ENCODE data around the gene ABI1.

The ABI1 gene

DNA sequence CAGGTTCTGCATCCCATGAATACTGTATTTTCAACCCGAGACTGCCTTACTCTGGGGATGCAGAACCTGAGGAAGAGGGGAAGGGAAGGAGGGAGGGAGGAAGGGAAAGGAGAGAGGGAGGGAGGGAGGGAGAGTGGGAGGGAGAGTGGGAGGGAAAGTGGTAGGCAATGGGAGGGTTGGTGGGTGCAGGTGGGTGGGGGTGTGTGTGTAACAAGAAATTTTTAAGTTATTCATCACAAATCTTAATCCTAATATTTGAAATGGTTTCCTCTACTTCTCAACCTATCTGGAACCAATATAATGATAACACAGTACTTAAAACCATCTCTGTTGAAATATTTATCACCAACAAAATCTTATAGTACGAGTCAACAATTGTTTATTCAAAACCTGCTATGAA is 95.2 kb downstream of the ABI1 start:
- no peak for DNase-seq (ENCODE audit: low spot score)

DNA sequence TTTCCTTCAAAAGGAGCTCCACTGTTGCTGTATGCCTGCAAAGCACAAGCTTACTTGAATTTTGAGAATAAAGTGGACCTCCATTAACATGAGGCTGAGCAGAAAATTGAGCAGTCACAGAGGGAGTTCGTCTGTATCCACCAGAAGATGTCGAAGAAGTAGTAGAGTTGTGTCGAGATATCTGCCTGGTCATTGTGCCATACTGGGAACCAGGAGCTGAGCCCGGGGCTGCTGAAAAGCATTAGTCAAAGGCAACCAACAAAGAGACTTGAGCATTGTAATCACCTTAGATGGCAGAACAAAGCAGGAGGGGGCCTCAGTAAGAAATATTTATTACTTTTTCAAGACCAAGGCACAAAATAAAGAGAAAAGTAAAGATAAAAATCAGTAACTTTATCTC is 101.8 kb downstream of the ABI1 start:
- no peak for DNase-seq (ENCODE audit: low spot score)

DNA sequence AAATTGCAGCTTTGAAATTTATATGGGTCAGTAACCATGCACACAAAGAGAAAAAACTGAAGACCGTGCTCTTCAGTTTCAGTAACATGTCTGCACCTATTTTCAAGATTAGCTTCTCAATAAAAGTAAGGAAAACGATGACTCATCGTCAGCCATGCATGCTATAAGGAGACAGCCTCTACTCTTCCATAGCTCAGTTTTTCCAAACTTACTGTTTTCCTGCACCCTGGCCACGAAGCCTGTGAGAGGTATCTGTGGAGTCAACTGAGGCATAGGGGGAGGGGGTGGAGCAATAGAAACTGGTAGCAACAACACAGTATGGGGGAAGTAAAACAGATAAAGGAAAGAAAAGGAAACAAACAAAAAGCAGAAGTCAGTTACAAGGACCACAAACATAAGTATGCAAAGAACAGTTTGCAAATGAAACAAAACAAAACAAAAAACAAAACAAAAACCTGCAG is 105.3 kb downstream of the ABI1 start:
- DNase-seq (ENCODE audit: low spot score) = peak; percentile 28

GRCh38 chr10:26746061-26746460 is 114.7 kb downstream of the ABI1 start:
- DNase-seq (ENCODE audit: low spot score) = no peak

DNA sequence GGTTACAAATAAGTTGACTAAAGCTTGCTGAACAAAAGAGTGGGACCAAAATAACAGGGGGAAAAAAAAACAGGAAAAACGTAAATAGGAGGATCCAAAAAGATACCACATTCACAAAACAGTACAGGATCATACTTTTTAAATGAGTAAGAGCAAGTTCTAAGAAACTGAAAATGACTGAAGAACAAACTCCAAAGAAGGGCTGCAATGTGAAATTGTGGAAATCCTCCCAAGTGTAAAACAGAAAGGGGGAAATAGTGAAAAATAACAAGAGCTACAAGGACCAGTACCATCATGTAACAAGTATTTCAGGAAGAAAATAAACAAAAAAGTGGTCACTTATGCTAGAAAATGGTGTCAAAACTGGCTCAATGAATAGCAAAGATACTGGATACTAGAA is 116.9 kb downstream of the ABI1 start:
- DNase-seq (ENCODE audit: low spot score) = no peak

GRCh38 chr10:26743091-26743490 is 117.7 kb downstream of the ABI1 start:
- no peak for DNase-seq (ENCODE audit: low spot score)

GRCh38 chr10:26741368-26741767 is 119.4 kb downstream of the ABI1 start:
- DNase-seq (ENCODE audit: low spot score) = no peak

DNA sequence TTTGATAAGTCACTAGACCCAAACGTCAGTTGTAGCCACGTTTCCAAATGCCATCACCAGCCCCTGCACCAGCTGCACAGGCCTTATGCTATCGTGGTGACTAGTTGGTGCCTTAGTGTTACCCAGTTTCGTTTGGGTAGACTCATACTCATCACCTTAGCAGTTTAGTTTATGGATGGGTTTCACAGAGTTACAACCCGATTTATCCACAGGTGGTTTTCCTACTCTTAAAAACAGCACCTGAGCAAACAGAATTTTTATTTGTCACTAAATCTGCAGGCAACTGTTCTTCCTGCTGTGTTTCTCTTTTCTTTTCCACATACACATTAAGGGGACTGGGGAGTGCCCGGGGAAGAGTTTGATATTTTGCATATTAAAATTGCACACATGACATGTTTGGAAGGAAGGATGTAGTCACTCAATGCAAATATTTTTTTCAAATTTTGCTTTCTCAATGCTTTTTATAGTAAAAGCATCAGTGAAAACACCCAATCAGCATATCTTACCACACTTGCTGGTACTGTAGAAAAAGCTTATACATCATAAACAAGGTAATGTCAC is 121.6 kb downstream of the ABI1 start:
- no peak for DNase-seq (ENCODE audit: low spot score)

DNA sequence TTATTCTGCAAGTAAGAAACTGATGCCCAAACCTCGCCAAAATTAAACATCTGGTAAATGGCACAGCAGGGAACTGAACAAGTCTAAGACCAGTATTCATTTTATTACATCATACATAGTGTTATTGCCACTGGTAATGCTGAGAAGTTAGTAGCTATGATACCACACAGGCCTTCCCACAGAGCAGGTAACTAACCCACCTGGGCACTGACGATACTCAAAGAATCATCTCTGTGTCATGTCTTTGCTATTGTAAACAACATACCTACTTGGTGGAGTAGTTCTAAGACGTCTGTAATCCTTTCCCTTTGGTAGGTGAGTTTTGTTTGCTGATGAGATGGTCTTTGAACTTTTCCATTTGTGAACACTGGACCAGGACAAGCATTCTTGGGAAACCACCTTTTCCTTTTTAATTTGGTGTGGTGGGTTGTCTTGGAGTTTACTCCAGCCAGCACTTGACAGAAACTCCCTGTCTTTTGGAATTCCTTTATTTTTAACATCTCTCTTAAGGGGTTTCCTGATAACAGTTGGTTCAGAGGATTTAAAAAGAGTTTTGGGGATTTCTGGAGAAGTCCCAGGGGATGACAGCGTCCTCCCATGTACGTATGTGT is 122.4 kb downstream of the ABI1 start:
- no peak for DNase-seq (ENCODE audit: low spot score)

DNA sequence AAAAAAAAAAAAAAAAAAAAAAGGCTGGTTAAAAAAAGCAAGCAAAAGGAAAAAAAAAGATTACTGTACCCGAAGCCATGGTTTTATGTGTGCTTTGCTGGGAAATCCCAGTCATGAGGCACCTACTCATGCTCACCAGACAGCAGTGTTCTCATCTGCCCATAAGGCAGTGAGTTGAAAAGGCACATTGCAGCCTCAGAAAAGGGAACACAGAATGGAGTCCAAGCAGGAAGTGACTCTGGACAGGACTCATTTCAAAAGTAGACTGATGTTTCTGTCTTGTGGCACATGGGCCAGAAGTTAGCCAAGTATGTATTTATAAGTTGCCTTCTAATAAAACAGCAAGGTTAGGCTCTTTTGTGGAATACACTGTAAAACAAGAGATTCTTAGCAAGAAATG is 123.0 kb downstream of the ABI1 start:
- DNase-seq (ENCODE audit: low spot score) = no peak

DNA sequence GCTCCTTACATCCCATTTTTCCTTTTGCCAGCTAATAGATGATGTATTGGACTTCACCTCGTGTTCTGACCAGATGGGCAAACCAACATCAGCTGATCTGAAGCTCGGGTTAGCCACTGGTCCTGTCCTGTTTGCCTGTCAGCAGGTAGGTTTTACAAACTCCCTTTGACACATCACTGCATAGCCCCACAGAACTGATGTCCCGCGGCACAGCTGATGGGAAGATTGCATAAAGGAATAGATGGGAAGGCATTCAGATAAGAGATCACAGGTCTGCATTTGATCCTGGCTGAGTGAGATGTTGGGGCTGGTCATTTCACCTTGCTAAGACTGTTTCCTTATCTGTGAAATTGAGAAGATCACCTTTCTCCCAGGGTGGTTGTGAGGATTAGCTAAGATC is 125.3 kb downstream of the ABI1 start:
- no peak for DNase-seq (ENCODE audit: low spot score)

DNA sequence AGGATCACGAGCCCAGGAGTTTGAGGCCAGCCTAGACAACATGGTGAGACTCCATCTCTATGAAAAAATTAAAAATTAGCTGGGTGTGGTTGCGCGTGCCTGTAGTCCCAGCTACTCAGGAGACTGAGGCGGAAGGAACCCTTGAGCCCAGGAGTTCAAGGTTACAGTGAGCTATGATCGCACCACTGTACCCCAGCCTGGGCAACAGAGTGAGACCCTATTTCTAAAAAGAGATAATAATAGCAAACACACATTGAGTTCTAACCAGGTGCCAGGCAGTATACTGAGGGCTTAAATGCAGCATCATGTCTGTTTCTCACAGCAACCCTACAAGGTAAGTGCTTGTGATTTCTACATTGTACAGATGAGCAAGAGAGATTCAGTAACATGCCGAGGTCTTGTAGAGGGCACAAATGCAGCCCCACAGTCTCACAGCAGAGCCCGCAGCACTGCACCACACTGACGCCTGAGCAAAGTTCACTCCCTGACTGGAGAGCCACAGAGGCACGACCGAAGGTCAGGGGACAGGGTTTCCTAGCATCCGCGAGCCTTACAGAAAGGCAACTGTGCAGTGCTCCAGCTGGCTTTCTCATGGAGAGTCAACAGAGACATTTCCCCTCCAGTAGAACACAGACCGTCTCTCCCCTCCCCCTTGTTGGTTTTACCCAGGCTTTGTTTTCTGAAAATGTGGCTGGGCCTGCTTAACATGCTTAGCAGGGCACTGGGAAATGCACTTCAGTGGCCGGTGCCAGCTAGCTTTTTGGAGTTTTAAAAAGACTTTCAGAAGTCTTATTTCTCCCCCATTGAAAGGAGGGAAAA is 126.8 kb downstream of the ABI1 start:
- DNase-seq (ENCODE audit: low spot score) = peak; percentile 59

GRCh38 chr10:26730552-26730951 is 130.2 kb downstream of the ABI1 start:
- DNase-seq (ENCODE audit: low spot score) = no peak

GRCh38 chr10:26729395-26729794 is 131.4 kb downstream of the ABI1 start:
- no peak for DNase-seq (ENCODE audit: low spot score)

DNA sequence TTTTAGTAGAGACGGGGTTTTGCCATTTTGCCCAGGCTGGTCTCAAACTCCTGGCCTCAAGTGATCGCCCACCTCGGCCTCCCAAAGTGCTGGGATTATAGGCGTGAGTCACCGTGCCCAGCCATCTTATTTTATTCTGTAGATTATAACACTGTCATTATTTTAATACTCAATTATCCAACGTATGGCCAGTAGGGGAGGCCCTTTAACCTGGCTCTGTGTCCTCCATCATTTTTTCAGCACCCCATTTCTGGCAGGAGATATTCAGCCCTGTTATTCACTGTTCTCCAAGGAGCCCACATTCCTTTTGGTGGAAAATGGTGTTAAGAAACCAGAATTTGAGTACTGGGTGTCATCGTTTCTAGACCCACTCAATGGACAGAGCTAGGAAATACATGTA is 131.8 kb downstream of the ABI1 start:
- DNase-seq (ENCODE audit: low spot score) = no peak

DNA sequence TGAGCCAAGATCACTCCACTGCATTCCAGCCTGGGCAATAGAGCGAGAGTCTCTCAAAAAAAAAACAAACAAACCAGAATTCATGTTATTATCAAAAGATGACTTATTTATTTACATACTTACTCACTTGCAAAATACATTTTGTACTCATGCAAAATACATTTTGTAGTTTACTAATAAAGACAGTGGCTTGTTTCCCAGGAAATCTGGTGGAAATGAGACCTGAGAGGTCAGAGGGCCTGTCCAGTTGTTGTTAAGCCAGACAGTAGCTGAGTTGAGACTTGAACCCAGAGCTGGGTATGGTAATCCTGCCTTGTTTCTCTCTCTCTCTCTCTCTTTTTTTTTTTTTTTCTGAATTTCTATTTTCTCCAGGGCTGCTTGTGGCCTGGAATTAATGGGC is 133.8 kb downstream of the ABI1 start:
- DNase-seq (ENCODE audit: low spot score) = no peak

DNA sequence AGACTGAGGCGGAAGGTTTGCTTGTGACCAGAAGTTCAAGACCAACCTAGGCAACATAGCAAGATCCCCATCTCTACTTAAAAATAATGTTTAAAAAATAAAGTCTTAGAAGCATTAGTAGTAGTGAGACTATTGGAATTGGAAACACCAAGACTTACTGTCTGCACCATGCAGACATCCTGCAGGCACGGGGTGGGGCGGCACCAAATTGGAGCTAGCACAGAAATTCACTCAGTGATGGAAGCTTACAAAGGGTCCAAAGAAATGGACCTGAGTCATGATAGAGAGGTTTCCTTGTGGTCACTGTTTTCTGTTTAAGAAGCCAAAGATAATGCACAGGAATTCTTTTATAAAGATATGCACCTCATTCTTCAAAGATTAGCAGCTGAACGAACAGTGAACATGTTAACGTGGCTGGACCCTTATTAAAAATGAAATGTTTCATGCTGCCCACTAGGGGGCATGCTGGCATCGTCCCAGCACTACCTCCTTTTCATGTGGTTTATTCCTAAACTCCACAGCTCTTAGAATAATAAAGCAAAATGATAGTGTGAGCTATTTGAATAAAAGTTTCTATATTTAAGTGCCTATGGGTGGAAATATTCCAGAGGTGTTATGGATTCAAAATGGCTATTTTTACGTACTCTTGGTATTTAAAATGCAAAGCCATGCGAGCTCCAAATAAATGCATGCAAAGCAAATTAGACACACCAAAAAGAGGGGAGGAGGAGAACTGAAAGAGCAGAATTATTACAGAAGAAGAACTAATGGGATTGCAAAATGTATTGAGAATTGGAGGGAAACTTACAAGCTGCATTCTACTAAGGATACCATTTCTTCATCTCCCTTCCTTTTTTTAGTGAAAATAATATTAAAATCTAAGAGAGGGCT is 134.7 kb downstream of the ABI1 start:
- peak; percentile 56 for DNase-seq (ENCODE audit: low spot score)

DNA sequence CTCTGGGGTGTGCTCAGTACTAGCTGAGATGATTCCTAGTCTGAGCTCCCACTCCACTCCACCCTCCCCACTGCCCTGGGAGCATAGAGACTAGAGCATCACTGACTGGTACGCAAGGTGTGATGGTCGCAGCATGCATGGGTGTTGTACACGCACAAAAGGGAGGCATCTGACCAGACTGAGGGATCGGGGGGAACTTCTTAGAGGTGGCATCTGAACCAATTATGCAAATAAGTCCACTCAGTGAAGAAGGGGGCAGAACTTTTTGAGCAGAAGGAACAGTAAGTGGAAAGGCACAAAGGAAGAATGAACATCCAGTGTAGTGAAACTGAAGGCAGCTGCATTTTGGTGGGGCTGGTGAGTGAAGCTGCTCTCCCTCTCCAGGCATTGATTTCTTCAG is 137.7 kb downstream of the ABI1 start:
- no peak for DNase-seq (ENCODE audit: low spot score)

DNA sequence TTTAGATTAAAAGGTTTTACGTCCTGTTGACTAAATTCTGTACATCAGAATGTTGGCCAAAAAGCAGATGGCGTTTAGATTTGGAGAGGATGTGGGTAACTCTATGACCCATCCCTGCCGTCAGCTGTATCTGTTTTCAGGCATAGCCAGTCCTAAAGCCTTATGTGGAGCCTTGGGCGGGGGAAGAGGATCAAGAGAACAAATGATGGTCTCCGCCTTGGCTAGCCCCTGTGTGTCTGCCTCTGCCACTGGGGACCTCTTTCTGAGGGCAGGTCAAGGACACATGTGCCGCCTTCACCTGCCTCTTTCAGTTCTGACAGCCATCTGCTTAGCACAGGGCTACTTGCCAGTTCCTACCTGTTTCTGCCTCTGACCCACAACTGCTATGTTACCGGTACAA is 139.2 kb downstream of the ABI1 start:
- no peak for DNase-seq (ENCODE audit: low spot score)

DNA sequence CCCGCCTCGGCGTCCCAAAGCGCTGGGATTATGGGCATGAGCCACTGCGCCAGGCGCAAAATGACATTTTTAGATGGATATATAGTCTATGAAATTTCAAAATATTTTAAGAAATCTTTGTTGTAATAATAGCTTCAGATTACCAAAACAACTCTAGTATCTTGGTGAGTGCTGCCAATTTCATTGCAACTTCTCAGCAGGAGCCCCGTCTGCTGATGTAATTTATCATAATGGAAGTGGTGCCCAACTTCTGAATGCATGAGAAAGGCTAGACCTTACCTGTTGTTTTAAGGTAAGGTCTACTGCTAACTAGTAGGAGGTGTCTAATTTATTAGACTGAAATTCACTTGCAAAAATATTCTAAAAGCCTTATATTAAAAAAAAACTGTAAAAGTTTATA is 143.3 kb downstream of the ABI1 start:
- DNase-seq (ENCODE audit: low spot score) = no peak

GRCh38 chr10:26715137-26715487 is 145.6 kb downstream of the ABI1 start:
- DNase-seq (ENCODE audit: low spot score) = no peak

GRCh38 chr10:26714415-26715136 is 146.2 kb downstream of the ABI1 start:
- no peak for DNase-seq (ENCODE audit: low spot score)
